K562 treated with DMSO at 1 percent for 48 hours (cell line): ENCODE measurements around the gene HEPHL1. TPM values are rescaled to one million over a fixed set of nuclear protein-coding genes. Genes with fewer than 3 reads are reported as not detected.

ENCODE experiments used
- total RNA-seq: library from RNA; unstranded; fragments of 300-600 nt; gene quantifications from 2 replicates; pipeline ENCODE4 v1.2.3, GENCODE V29; 2022; ENCODE audit warnings: low replicate concordance; ENCODE audit errors: extremely low read depth

Gene HEPHL1
- total RNA-seq, result not detected in 2 replicates

GRCh38 chr11:94020777-94021481, at the start of gene HEPHL1:
Gene HEPHL1 (plus strand): TSS chr11:94021354. CDS start chr11:94021369, 15 bp downstream.

GRCh38 chr11:94128746-94129511, 107.8 kb downstream of the HEPHL1 start, which contains the start of gene PANX1:
Gene PANX1 (plus strand): TSS chr11:94128841. CDS start chr11:94129313, 472 bp downstream.

Other genes with a start within 250 kb of the HEPHL1 start
- not detected in 2 replicates for gene MED17, start 237.1 kb upstream of the HEPHL1 start, total RNA-seq
- not detected in 2 replicates for gene VSTM5, start 170.7 kb upstream of the HEPHL1 start, total RNA-seq
- gene PANX1, start 107.5 kb downstream of the HEPHL1 start, total RNA-seq, result not detected in 2 replicates